OCI-LY7 (cell line): ENCODE results near the gene VWF. TPM values are rescaled to one million over a fixed set of nuclear protein-coding genes. Genes with fewer than 3 reads are reported as not detected.

ENCODE experiments used
- BruUV-seq: library from RNA; stranded (reverse); fragments of 400-500 nt; replicated peaks from 2 replicates; lab custom pipeline; 2021; lab: Mats Ljungman, UMichigan
- CTCF ChIA-PET: fragments of 300-600 bp; sonication (Branson Sonifier 250); formaldehyde crosslinking; loops from one replicate; lab custom pipeline; 2022; ENCODE audit warnings: antibody characterized with exemption; ENCODE audit not compliant: unreplicated experiment; lab: Charles Lee
- POLR2A ChIA-PET: fragments of 300-600 bp; sonication (Branson Sonifier 250); formaldehyde crosslinking; loops from one replicate; lab custom pipeline; 2022; ENCODE audit warnings: antibody characterized with exemption; lab: Charles Lee
- DNase-seq: peaks from one replicate; pipeline ENCODE4 v3.0.0-alpha.2; 2015; ENCODE audit warnings: low spot score
- H2AFZ ChIP-seq: fragments of 200-600 bp; sonication (generic), shearing (Covaris generic); 2 replicates; pipeline ENCODE4 v1.6.1; 2014; ENCODE audit warnings: mild to moderate bottlenecking, antibody characterized with exemption, low read length, moderate library complexity
- H3K27ac ChIP-seq: fragments of 200-600 bp; sonication (generic); 2 replicates; pipeline ENCODE4 v1.5.1; 2014; ENCODE audit warnings: mixed run types, low read depth, mild to moderate bottlenecking, moderate library complexity, low read length, inconsistent platforms; ENCODE audit not compliant: poor library complexity, severe bottlenecking
- H3K36me3 ChIP-seq: fragments of 200-600 bp; sonication (generic); 2 replicates; pipeline ENCODE4 v1.6.1; 2014; ENCODE audit warnings: mild to moderate bottlenecking, antibody characterized with exemption, low read length, moderate library complexity, mixed read lengths; ENCODE audit not compliant: insufficient read depth
- H3K4me1 ChIP-seq: fragments of 200-600 bp; sonication (generic); 2 replicates; pipeline ENCODE4 v1.5.1; 2014; ENCODE audit warnings: mild to moderate bottlenecking, low read length; ENCODE audit not compliant: insufficient read depth, poor library complexity, severe bottlenecking
- H3K4me2 ChIP-seq: fragments of 200-600 bp; sonication (generic); 2 replicates; pipeline ENCODE4 v1.6.1; 2014; ENCODE audit warnings: mild to moderate bottlenecking, low read length
- H3K4me3 ChIP-seq: fragments of 200-600 bp; sonication (generic); 2 replicates; pipeline ENCODE4 v1.5.1; 2014; ENCODE audit warnings: mild to moderate bottlenecking, low read depth, low read length; ENCODE audit not compliant: poor library complexity, severe bottlenecking
- H3K79me2 ChIP-seq: fragments of 200-600 bp; sonication (generic); 2 replicates; pipeline ENCODE4 v1.6.1; 2016; ENCODE audit warnings: low read depth, mild to moderate bottlenecking, low read length, moderate library complexity, mixed read lengths; ENCODE audit not compliant: insufficient read depth
- H3K9me2 ChIP-seq: fragments of 200-600 bp; sonication (generic); 2 replicates; pipeline ENCODE4 v1.6.1; 2016; ENCODE audit warnings: mild to moderate bottlenecking, low read length, mixed read lengths; ENCODE audit not compliant: insufficient read depth
- H3K9me3 ChIP-seq: fragments of 200-600 bp; sonication (generic); 2 replicates; pipeline ENCODE4 v1.6.1; 2014; ENCODE audit warnings: mild to moderate bottlenecking, mixed run types, low read length, mixed read lengths
- H4K20me1 ChIP-seq: fragments of 200-600 bp; sonication (generic); 2 replicates; pipeline ENCODE4 v1.6.1; 2014; ENCODE audit warnings: mild to moderate bottlenecking, antibody characterized with exemption, low read length, moderate library complexity, mixed read lengths; ENCODE audit not compliant: insufficient read depth
- CTCF ChIP-seq: fragments of 200-600 bp; sonication (generic); conservative IDR thresholded peaks from 2 replicates; pipeline ENCODE4 v1.5.1; 2014; ENCODE audit warnings: mild to moderate bottlenecking, antibody characterized with exemption, low read length, moderate library complexity, mixed read lengths
- EZH2phosphoT487 ChIP-seq: fragments of 200-600 bp; sonication (generic); IDR thresholded peaks from 2 replicates; pipeline ENCODE4 v1.6.1; 2018; ENCODE audit warnings: low read depth, borderline replicate concordance, mild to moderate bottlenecking, mixed run types, antibody characterized with exemption, low read length, moderate library complexity, mixed read lengths
- intact Hi-C: fragments of 100-400 bp; cut with micrococcal nuclease; formaldehyde crosslinking; loops from one replicate; pipeline ENCODE4 v1.10.0; 2022; ENCODE audit not compliant: unreplicated experiment
- total RNA-seq, 2 experiments: library from RNA; depleted of rRNA in 1 of 2; stranded (reverse); fragments of >200 nt in 1 of 2; shearing (Covaris generic) in 1 of 2; gene quantifications; 2 replicates each; pipeline ENCODE4 v1.2.3, GENCODE V29; 2014 to 2022

Gene VWF
- total RNA-seq, 2 experiments from 2014 or later: 0.32 TPM; not detected in 1

DNA sequence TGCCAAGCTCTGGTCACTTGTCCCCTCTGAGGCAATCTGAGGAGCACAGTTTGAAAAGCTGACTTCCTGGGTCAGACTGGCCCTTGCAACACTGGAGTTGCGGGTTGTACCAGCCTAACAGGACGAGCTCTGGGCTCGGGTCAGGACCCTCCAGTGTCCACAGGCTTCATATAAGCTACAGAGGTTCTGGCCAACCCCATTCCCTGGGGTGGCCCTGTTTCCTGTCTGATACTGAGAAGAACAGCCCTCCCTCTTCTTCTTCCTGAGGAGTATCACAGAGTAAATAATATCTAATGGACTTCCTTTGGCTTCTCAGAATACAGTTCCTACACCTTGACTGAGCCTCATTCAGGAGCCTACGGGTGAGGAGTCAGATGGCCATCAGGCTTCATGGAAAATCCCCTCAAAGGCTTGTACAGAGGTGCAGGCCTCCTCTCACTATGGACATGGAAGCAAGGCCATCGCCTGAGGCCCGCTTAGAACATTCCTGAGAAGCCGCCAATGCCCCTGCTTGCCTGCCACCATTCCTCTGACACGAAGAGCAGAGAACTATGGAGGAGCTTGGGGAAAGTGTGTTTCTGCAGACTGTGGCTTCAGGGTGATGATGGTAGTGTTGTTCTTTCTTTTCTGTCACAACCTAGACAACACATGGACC lies 150.9 kb downstream of the VWF start:
- intact Hi-C loops: no loop called here
- ChIA-PET CTCF (no interaction called here), POLR2A (interaction anchor here (1.1 kb wide), 1 partner anchor 9 kb away, joined by 3 read pairs; no protein-coding TSS in a partner anchor)
- DNase-seq: no peak
- Histone ChIP-seq H3K4me2 (no peak overlapping the region), H2AFZ (no peak overlapping the region), H3K79me2 (no peaks in the 10 kb centered on the region), H4K20me1 (no peaks in the 10 kb centered on the region), H3K4me3 (no peak overlapping the region), H3K36me3 (no peaks in the 10 kb centered on the region), H3K9me2 (no peaks in the 10 kb centered on the region), H3K4me1 (no peaks in the 10 kb centered on the region), H3K27ac (no peak overlapping the region), H3K9me3 (no peaks in the 10 kb centered on the region)
- BruUV-seq: no TSS peak
- TF ChIP-seq CTCF: no peak
- TF ChIP-seq EZH2phosphoT487: no peak

- Histone ChIP-seq H3K36me3 (no peaks in the 10 kb centered on the region), H3K79me2 (no peaks in the 10 kb centered on the region), H4K20me1 (no peaks in the 10 kb centered on the region), H3K4me2 (no peak overlapping the region), H2AFZ (no peak overlapping the region), H3K27ac (no peak overlapping the region), H3K9me3 (no peaks in the 10 kb centered on the region), H3K9me2 (no peaks in the 10 kb centered on the region), H3K4me1 (no peaks in the 10 kb centered on the region), H3K4me3 (no peak overlapping the region)
- BruUV-seq: no TSS peak
- intact Hi-C loops: no loop called here
- TF ChIP-seq EZH2phosphoT487: no peak
- TF ChIP-seq CTCF: no peak
- DNase-seq: no peak
- CTCF ChIA-PET: no interaction called here
- POLR2A ChIA-PET: interaction anchor here (1.1 kb wide), 1 partner anchor 8 kb away, joined by 3 read pairs; no protein-coding TSS in a partner anchor
Observed at GRCh38 chr12:5972387-5972786, 152.1 kb downstream of the VWF start.

- no peak for DNase-seq
- intact Hi-C loops: no loop called here
- H3K27ac ChIP-seq: no peak overlapping the region
- no peaks in the 10 kb centered on the region for H3K79me2 ChIP-seq
- ChIA-PET CTCF (no interaction called here), POLR2A (no interaction called here)
- no peaks in the 10 kb centered on the region for H4K20me1 ChIP-seq
- H3K36me3 ChIP-seq: no peaks in the 10 kb centered on the region
- no peaks in the 10 kb centered on the region for H3K9me3 ChIP-seq
- H3K9me2 ChIP-seq: no peaks in the 10 kb centered on the region
- H3K4me2 ChIP-seq: no peak overlapping the region
- TF ChIP-seq CTCF (no peak), EZH2phosphoT487 (no peak)
- no peak overlapping the region for H3K4me3 ChIP-seq
- no TSS peak for BruUV-seq
- no peaks in the 10 kb centered on the region for H3K4me1 ChIP-seq
- H2AFZ ChIP-seq: no peak overlapping the region
Observed at GRCh38 chr12:5971194-5971850, 153.1 kb downstream of the VWF start.
